PC-3 (cell line): ENCODE measurements around the gene SYNPO2L. TPM values are rescaled to one million over a fixed set of nuclear protein-coding genes. Genes with fewer than 3 reads are reported as not detected.

ENCODE experiments used
- ATAC-seq: fragments of 200-7000 bp; cut with Tn5 transposase; 2 replicates; pipeline ENCODE4 v1.9.1; 2020; ENCODE audit warnings: mild to moderate bottlenecking, moderate library complexity
- BruUV-seq: library from RNA; stranded (reverse); fragments of 400-500 nt; replicated peaks from 2 replicates; lab custom pipeline; 2021; lab: Mats Ljungman, UMichigan
- CTCF ChIA-PET: fragments of 300-600 bp; sonication (Branson Sonifier 250); formaldehyde crosslinking; loops from one replicate; lab custom pipeline; 2022; ENCODE audit warnings: antibody characterized with exemption; lab: Charles Lee
- POLR2A ChIA-PET: fragments of 300-600 bp; sonication (Branson Sonifier 250); formaldehyde crosslinking; loops from one replicate; lab custom pipeline; 2022; ENCODE audit warnings: antibody characterized with exemption; ENCODE audit not compliant: unreplicated experiment; lab: Charles Lee
- DNase-seq: peaks from one replicate; pipeline ENCODE4 v3.0.0-alpha.2; 2015
- H2AFZ ChIP-seq: fragments of 300-600 bp; sonication (generic); 2 replicates; pipeline ENCODE4 v1.6.0; 2016; ENCODE audit warnings: antibody characterized with exemption, low read length
- H3F3A ChIP-seq: fragments of 300-600 bp; sonication (generic); one replicate; pipeline ENCODE4 v1.6.0; 2017; ENCODE audit warnings: antibody characterized with exemption, low read length, control low read depth, mild to moderate bottlenecking; ENCODE audit not compliant: unreplicated experiment
- H3K27ac ChIP-seq: fragments of 300-600 bp; sonication (generic); 2 replicates; pipeline ENCODE4 v1.5.1; 2016; ENCODE audit warnings: mild to moderate bottlenecking, low read length
- H3K27me3 ChIP-seq: fragments of 300-600 bp; sonication (generic); 2 replicates; pipeline ENCODE4 v1.6.1; 2016; ENCODE audit warnings: low read length, mixed read lengths
- H3K36me3 ChIP-seq: fragments of 300-600 bp; sonication (generic); 2 replicates; pipeline ENCODE4 v1.6.1; 2016; ENCODE audit warnings: low read depth, mixed run types, low read length, mixed read lengths
- H3K4me1 ChIP-seq: fragments of 300-600 bp; sonication (generic); 2 replicates; pipeline ENCODE4 v1.5.1; 2016; ENCODE audit warnings: low read length; ENCODE audit not compliant: insufficient read depth
- H3K4me2 ChIP-seq: fragments of 300-600 bp; sonication (generic); 2 replicates; pipeline ENCODE4 v1.6.0; 2016; ENCODE audit warnings: low read length
- H3K4me3 ChIP-seq: fragments of 300-600 bp; sonication (generic); 2 replicates; pipeline ENCODE4 v1.5.1; 2016; ENCODE audit warnings: mild to moderate bottlenecking, low read length, mixed read lengths
- H3K79me2 ChIP-seq: fragments of 300-600 bp; sonication (generic); 2 replicates; pipeline ENCODE4 v1.6.1; 2017; ENCODE audit warnings: low read length, mixed read lengths
- H3K9ac ChIP-seq: fragments of 300-600 bp; sonication (generic); 2 replicates; pipeline ENCODE4 v1.6.0; 2016; ENCODE audit warnings: mild to moderate bottlenecking, low read length
- H3K9me2 ChIP-seq: fragments of 300-600 bp; sonication (generic); replicated peaks from 2 replicates; pipeline ENCODE4 v1.6.1; 2016; ENCODE audit warnings: mixed run types, low read length, mixed read lengths
- H3K9me3 ChIP-seq: fragments of 300-600 bp; sonication (generic); 2 replicates; pipeline ENCODE4 v1.6.1; 2016; ENCODE audit warnings: low read length, mixed read lengths
- H4K20me1 ChIP-seq: fragments of 300-600 bp; sonication (generic); 2 replicates; pipeline ENCODE4 v1.6.1; 2016; ENCODE audit warnings: low read length, mixed read lengths
- EZH2 ChIP-seq: fragments of 300-600 bp; sonication (generic); IDR thresholded peaks from one replicate; pipeline ENCODE4 v1.6.1; 2017; ENCODE audit warnings: antibody characterized with exemption, mild to moderate bottlenecking, low read length; ENCODE audit not compliant: unreplicated experiment
- EZH2phosphoT487 ChIP-seq: fragments of 300-600 bp; sonication (generic); IDR thresholded peaks from 2 replicates; pipeline ENCODE4 v1.6.1; 2018; ENCODE audit warnings: mild to moderate bottlenecking, antibody characterized with exemption, low read length, borderline replicate concordance
- intact Hi-C: fragments of 100-400 bp; cut with micrococcal nuclease; formaldehyde crosslinking; loops from 2 replicates; pipeline ENCODE4 v1.9.0; 2023
- total RNA-seq: library from RNA; depleted of rRNA; stranded (reverse); fragments of >200 nt; gene quantifications from 2 replicates; pipeline ENCODE4 v1.2.3, GENCODE V29; 2014
- TF ChIP-seq, protein P1 (sequence below): fragments of 300-600 bp; sonication (generic); conservative IDR thresholded peaks from 2 replicates; pipeline ENCODE4 v1.5.1; 2017; ENCODE audit warnings: antibody characterized with exemption, low read depth, mild to moderate bottlenecking, low read length

Gene SYNPO2L
- total RNA-seq, 1 experiment from 2014 or later = not detected

DNA sequence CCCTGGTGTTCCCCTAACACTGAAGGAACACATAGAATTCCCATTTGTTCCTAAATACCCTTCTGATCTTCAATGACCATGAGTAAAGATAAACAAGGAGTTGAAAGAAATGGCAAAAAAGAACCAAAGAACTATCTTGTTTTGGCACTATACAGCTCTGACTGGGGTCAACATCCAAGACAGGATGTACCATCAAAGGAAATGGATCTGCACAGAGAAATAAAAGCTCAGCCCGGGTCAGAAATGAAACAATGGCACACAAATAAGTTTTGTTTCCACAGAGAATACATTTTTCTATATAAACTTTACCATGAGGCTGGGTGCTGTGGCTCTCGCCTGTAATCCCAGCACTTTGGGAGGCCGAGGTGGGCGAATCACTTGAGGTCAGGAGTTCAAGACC lies 46.7 kb downstream of the SYNPO2L start:
- Histone ChIP-seq H3K27me3 (no peaks in the 10 kb centered on the region), H3K9ac (no peak overlapping the region), H3K79me2 (no peaks in the 10 kb centered on the region), H2AFZ (no peak overlapping the region), H3K4me3 (no peak overlapping the region), H3K36me3 (no peaks in the 10 kb centered on the region), H3K9me2 (no peaks in the 10 kb centered on the region), H3K4me2 (no peak overlapping the region), H3F3A (no peaks in the 10 kb centered on the region), H3K4me1 (no peaks in the 10 kb centered on the region), H3K9me3 (no peaks in the 10 kb centered on the region), H4K20me1 (no peaks in the 10 kb centered on the region), H3K27ac (no peak overlapping the region)
- BruUV-seq = no TSS peak
- TF ChIP-seq, protein P1, sequence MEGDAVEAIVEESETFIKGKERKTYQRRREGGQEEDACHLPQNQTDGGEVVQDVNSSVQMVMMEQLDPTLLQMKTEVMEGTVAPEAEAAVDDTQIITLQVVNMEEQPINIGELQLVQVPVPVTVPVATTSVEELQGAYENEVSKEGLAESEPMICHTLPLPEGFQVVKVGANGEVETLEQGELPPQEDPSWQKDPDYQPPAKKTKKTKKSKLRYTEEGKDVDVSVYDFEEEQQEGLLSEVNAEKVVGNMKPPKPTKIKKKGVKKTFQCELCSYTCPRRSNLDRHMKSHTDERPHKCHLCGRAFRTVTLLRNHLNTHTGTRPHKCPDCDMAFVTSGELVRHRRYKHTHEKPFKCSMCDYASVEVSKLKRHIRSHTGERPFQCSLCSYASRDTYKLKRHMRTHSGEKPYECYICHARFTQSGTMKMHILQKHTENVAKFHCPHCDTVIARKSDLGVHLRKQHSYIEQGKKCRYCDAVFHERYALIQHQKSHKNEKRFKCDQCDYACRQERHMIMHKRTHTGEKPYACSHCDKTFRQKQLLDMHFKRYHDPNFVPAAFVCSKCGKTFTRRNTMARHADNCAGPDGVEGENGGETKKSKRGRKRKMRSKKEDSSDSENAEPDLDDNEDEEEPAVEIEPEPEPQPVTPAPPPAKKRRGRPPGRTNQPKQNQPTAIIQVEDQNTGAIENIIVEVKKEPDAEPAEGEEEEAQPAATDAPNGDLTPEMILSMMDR = no peak
- TF ChIP-seq EZH2 = no peak
- TF ChIP-seq EZH2phosphoT487 = no peak
- CTCF ChIA-PET = no interaction called here
- intact Hi-C loops = no loop called here
- no peak for ATAC-seq
- no peak for DNase-seq
- POLR2A ChIA-PET = no interaction called here

DNA sequence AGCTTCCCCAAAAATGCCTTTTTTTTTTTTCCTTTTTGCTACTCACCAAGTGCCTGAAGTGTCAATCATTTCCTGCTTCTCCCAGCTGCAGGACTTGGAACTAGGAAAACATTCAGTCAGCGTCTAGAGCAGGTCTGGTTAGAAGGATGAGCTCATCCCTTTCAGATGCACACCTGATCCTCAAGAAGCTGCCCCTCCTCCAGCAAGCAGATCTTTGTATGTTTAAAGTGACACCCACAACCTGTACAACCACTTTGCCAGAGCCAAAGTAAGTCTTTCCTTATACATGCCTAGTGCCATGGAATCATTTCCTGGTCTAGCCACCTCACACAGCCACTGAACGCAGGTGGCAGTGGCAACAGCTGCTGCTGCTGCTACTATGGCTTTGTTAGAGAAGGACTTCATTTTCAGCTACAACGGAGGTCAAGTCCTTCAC lies 54.3 kb downstream of the SYNPO2L start:
- ChIA-PET CTCF (interaction anchor here (0.6 to 1.5 kb wide), 8 partner anchors 11 to 72 kb away, joined by 4 to 10 read pairs (median 7); partner anchors contain the start of gene USP54), POLR2A (interaction anchor here (0.6 to 1.6 kb wide), 8 partner anchors 10 to 541 kb away, joined by 3 to 25 read pairs (median 8); partner anchors contain the start of genes PPP3CB and USP54)
- peak; percentile 100 for DNase-seq
- no peaks in the 10 kb centered on the region for H4K20me1 ChIP-seq
- no peaks in the 10 kb centered on the region for H3K9me2 ChIP-seq
- no peaks in the 10 kb centered on the region for H3K27me3 ChIP-seq
- TF ChIP-seq EZH2 (no peak), EZH2phosphoT487 (no peak)
- TF ChIP-seq, protein P1 = no peak
- H3K4me1 ChIP-seq = peaks cover 26% of the 10 kb centered on the region
- H3K36me3 ChIP-seq = no peaks in the 10 kb centered on the region
- peak overlapping the region; percentile 53 for H3K27ac ChIP-seq
- peak; percentile 97 for ATAC-seq
- intact Hi-C loops = loop anchor here (1.0 kb wide), 4 partner anchors 9 to 24 kb away; no protein-coding TSS in a partner anchor
- 0 out of 2 replicates have a peak, but pooled peaks cover 5% of the 10 kb centered on the region for H3K79me2 ChIP-seq
- H3K9ac ChIP-seq = 0 out of 2 replicates have a peak overlapping the region, but pooled peaks have one; percentile 2
- H2AFZ ChIP-seq = peak overlapping the region; percentile 48
- H3K4me3 ChIP-seq = peak overlapping the region; percentile 5; the same call in 1 of the 2 replicates
- H3K9me3 ChIP-seq = no peaks in the 10 kb centered on the region
- peaks cover 10% of the 10 kb centered on the region for H3F3A ChIP-seq
- peak overlapping the region; percentile 51 for H3K4me2 ChIP-seq
- no TSS peak for BruUV-seq

DNA sequence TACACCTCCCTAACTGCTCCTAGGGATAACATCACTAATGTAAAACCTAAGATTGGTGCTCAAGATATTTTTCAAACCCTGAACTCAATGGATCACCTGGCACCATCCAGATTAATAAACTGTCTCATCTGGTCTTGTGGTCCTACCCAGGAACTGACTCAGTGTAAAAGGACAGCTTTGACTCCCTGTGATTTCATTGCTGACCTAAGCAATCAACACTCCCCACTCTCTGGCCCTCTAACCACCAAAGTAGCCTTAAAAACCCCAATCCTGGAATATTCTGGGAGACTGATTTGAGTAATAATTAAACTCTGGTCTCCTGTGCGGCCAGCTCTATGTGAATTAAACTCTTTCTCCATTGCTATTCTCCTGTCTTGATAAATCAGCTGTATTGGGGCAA lies 58.5 kb downstream of the SYNPO2L start:
- intact Hi-C loops = no loop called here
- H4K20me1 ChIP-seq = no peaks in the 10 kb centered on the region
- DNase-seq = peak; percentile 72

More for the DNA sequence above, 58.5 kb downstream of the SYNPO2L start:
- Histone ChIP-seq H3K9me2 (no peaks in the 10 kb centered on the region), H2AFZ (no peak overlapping the region), H3F3A (peaks cover 16% of the 10 kb centered on the region), H3K4me2 (no peak overlapping the region), H3K4me3 (no peak overlapping the region), H3K79me2 (0 out of 2 replicates have a peak, but pooled peaks cover 5% of the 10 kb centered on the region), H3K27me3 (no peaks in the 10 kb centered on the region), H3K9ac (no peak overlapping the region), H3K9me3 (no peaks in the 10 kb centered on the region), H3K27ac (0 out of 2 replicates have a peak overlapping the region, but pooled peaks have one; percentile 0), H3K4me1 (peaks cover 31% of the 10 kb centered on the region), H3K36me3 (no peaks in the 10 kb centered on the region)
- ChIA-PET CTCF (interaction anchor here (0.7 kb wide), 1 partner anchor 16 kb away, joined by 3 read pairs; no protein-coding TSS in a partner anchor), POLR2A (no interaction called here)
- no TSS peak for BruUV-seq
- no peak for TF ChIP-seq EZH2phosphoT487
- TF ChIP-seq, protein P1 = no peak
- TF ChIP-seq EZH2 = no peak
- peak; percentile 39 for ATAC-seq
